ENCODE data around the gene C11orf58.

GRCh38 chr11:16806791-16807190 is 68.3 kb downstream of the C11orf58 start:
- TF ChIP-seq, protein P1, sequence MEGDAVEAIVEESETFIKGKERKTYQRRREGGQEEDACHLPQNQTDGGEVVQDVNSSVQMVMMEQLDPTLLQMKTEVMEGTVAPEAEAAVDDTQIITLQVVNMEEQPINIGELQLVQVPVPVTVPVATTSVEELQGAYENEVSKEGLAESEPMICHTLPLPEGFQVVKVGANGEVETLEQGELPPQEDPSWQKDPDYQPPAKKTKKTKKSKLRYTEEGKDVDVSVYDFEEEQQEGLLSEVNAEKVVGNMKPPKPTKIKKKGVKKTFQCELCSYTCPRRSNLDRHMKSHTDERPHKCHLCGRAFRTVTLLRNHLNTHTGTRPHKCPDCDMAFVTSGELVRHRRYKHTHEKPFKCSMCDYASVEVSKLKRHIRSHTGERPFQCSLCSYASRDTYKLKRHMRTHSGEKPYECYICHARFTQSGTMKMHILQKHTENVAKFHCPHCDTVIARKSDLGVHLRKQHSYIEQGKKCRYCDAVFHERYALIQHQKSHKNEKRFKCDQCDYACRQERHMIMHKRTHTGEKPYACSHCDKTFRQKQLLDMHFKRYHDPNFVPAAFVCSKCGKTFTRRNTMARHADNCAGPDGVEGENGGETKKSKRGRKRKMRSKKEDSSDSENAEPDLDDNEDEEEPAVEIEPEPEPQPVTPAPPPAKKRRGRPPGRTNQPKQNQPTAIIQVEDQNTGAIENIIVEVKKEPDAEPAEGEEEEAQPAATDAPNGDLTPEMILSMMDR (IDR thresholded peaks at IDR 0.05; ENCODE audit: low read length) = no peak
- TF ChIP-seq EZH2phosphoT487 (IDR thresholded peaks at IDR 0.05; ENCODE audit: low read length) (no peak), EZH2 (optimal IDR thresholded peaks at IDR 0.05; ENCODE audit: low read depth, low read length) (no peak)
